ENCODE results near the gene CSF3.

- TF ChIP-seq POLR2AphosphoS5 (IDR thresholded peaks at IDR 0.05), result no peak
- TF ChIP-seq CTCF (IDR thresholded peaks at IDR 0.05), result no peak
- TF ChIP-seq POLR2A (IDR thresholded peaks at IDR 0.05), result no peak
Measured at GRCh38 chr17:39979016-39979670, 36.1 kb upstream of the CSF3 start.

All from transverse colon (tissue), 4 donors.